WTC11 (cell line): Measurements from ENCODE around the gene PKHD1.

Experiments
- CBFB ChIP-seq: sonication (generic); formaldehyde crosslinking; IDR thresholded peaks from 2 replicates; pipeline ENCODE4 v1.8.1; 2022; ENCODE audit warnings: mild to moderate bottlenecking, low read depth, missing genetic modification reagents
- CTCF ChIP-seq: fragments of 200-600 bp; IDR thresholded peaks from 2 replicates; pipeline ENCODE4 v1.8.0; 2022; ENCODE audit warnings: antibody characterized with exemption
- E2F1 ChIP-seq: sonication (generic); formaldehyde crosslinking; IDR thresholded peaks from 2 replicates; pipeline ENCODE4 v1.8.0; 2022; ENCODE audit warnings: mild to moderate bottlenecking, missing genetic modification reagents
- FOXP1 ChIP-seq: sonication (generic); formaldehyde crosslinking; IDR thresholded peaks from 2 replicates; pipeline ENCODE4 v1.8.0; 2022; ENCODE audit warnings: missing genetic modification reagents, mild to moderate bottlenecking, moderate library complexity, borderline replicate concordance
- RELA ChIP-seq: sonication (generic); formaldehyde crosslinking; IDR thresholded peaks from 2 replicates; pipeline ENCODE4 v1.8.1; 2022; ENCODE audit warnings: missing genetic modification reagents, mild to moderate bottlenecking, borderline replicate concordance
- SOX15 ChIP-seq: fragments of 250-450 bp; sonication (Bioruptor Pico); IDR thresholded peaks from 2 replicates; pipeline ENCODE4 v1.9.0; 2021; ENCODE audit warnings: mild to moderate bottlenecking
- ZNF121 ChIP-seq: sonication (generic); formaldehyde crosslinking; IDR thresholded peaks from 2 replicates; pipeline ENCODE4 v1.8.0; 2023; ENCODE audit warnings: missing genetic modification reagents
- TF ChIP-seq, protein P1 (sequence below): sonication (generic); formaldehyde crosslinking; IDR thresholded peaks from 2 replicates; pipeline ENCODE4 v1.8.1; 2023; ENCODE audit warnings: mild to moderate bottlenecking, missing genetic modification reagents, moderate library complexity
- TF ChIP-seq, protein P2 (sequence below): sonication (generic); formaldehyde crosslinking; IDR thresholded peaks from 2 replicates; pipeline ENCODE4 v1.8.1; 2022; ENCODE audit warnings: low read depth, mild to moderate bottlenecking, moderate library complexity, missing genetic modification reagents, borderline replicate concordance
- TF ChIP-seq, protein P3 (sequence below): sonication (generic); formaldehyde crosslinking; IDR thresholded peaks from 2 replicates; pipeline ENCODE4 v1.8.0; 2022; ENCODE audit warnings: mild to moderate bottlenecking, missing genetic modification reagents

DNA sequence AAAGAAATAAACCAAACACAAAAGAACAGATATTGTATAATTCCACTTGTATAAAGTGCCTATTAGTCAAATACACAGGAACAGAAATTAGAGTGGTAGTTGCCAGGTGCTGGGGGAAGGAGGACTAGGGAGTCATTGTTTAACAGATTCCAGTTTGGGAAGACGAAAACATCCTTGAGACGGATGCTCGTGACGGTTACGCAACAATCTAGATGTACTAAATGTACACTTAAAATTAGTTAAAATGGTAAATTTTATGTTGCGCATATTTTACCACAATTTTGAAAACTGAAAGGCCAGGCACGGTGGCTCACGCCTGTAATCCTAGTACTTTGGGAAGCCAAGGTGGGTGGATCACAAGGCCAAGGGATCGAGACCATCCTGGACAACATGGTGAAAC lies 111.0 kb downstream of the PKHD1 start:
- TF ChIP-seq, protein P1, sequence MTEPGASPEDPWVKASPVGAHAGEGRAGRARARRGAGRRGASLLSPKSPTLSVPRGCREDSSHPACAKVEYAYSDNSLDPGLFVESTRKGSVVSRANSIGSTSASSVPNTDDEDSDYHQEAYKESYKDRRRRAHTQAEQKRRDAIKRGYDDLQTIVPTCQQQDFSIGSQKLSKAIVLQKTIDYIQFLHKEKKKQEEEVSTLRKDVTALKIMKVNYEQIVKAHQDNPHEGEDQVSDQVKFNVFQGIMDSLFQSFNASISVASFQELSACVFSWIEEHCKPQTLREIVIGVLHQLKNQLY (CRISPR knock-in tag) = no peak
- TF ChIP-seq CTCF = no peak
- TF ChIP-seq ZNF121 (CRISPR knock-in tag) = no peak
- no peak for TF ChIP-seq RELA
- TF ChIP-seq CBFB (CRISPR knock-in tag) = no peak
- TF ChIP-seq E2F1 = no peak
- TF ChIP-seq, protein P2, sequence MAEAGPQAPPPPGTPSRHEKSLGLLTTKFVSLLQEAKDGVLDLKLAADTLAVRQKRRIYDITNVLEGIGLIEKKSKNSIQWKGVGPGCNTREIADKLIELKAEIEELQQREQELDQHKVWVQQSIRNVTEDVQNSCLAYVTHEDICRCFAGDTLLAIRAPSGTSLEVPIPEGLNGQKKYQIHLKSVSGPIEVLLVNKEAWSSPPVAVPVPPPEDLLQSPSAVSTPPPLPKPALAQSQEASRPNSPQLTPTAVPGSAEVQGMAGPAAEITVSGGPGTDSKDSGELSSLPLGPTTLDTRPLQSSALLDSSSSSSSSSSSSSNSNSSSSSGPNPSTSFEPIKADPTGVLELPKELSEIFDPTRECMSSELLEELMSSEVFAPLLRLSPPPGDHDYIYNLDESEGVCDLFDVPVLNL (CRISPR knock-in tag) = no peak
- TF ChIP-seq FOXP1 (CRISPR knock-in tag) = no peak
- no peak for TF ChIP-seq SOX15 (CRISPR knock-in tag)
- TF ChIP-seq, protein P3, sequence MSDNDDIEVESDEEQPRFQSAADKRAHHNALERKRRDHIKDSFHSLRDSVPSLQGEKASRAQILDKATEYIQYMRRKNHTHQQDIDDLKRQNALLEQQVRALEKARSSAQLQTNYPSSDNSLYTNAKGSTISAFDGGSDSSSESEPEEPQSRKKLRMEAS (CRISPR knock-in tag) = no peak
